PC-3 (cell line): ENCODE measurements around the gene BRD3. TPM values are rescaled to one million over a fixed set of nuclear protein-coding genes. Genes with fewer than 3 reads are reported as not detected.

Experiments
- ATAC-seq: fragments of 200-7000 bp; cut with Tn5 transposase; 2 replicates; pipeline ENCODE4 v1.9.1; 2020; ENCODE audit warnings: mild to moderate bottlenecking, moderate library complexity
- BruUV-seq: library from RNA; stranded (reverse); fragments of 400-500 nt; replicated peaks from 2 replicates; lab custom pipeline; 2021; lab: Mats Ljungman, UMichigan
- CTCF ChIA-PET: fragments of 300-600 bp; sonication (Branson Sonifier 250); formaldehyde crosslinking; loops from one replicate; lab custom pipeline; 2022; ENCODE audit warnings: antibody characterized with exemption; lab: Charles Lee
- POLR2A ChIA-PET: fragments of 300-600 bp; sonication (Branson Sonifier 250); formaldehyde crosslinking; loops from one replicate; lab custom pipeline; 2022; ENCODE audit warnings: antibody characterized with exemption; ENCODE audit not compliant: unreplicated experiment; lab: Charles Lee
- DNase-seq: peaks from one replicate; pipeline ENCODE4 v3.0.0-alpha.2; 2015
- H2AFZ ChIP-seq: fragments of 300-600 bp; sonication (generic); 2 replicates; pipeline ENCODE4 v1.6.0; 2016; ENCODE audit warnings: antibody characterized with exemption, low read length
- H3F3A ChIP-seq: fragments of 300-600 bp; sonication (generic); one replicate; pipeline ENCODE4 v1.6.0; 2017; ENCODE audit warnings: antibody characterized with exemption, low read length, control low read depth, mild to moderate bottlenecking; ENCODE audit not compliant: unreplicated experiment
- H3K27ac ChIP-seq: fragments of 300-600 bp; sonication (generic); 2 replicates; pipeline ENCODE4 v1.5.1; 2016; ENCODE audit warnings: mild to moderate bottlenecking, low read length
- H3K27me3 ChIP-seq: fragments of 300-600 bp; sonication (generic); 2 replicates; pipeline ENCODE4 v1.6.1; 2016; ENCODE audit warnings: low read length, mixed read lengths
- H3K36me3 ChIP-seq: fragments of 300-600 bp; sonication (generic); 2 replicates; pipeline ENCODE4 v1.6.1; 2016; ENCODE audit warnings: low read depth, mixed run types, low read length, mixed read lengths
- H3K4me1 ChIP-seq: fragments of 300-600 bp; sonication (generic); 2 replicates; pipeline ENCODE4 v1.5.1; 2016; ENCODE audit warnings: low read length; ENCODE audit not compliant: insufficient read depth
- H3K4me2 ChIP-seq: fragments of 300-600 bp; sonication (generic); 2 replicates; pipeline ENCODE4 v1.6.0; 2016; ENCODE audit warnings: low read length
- H3K4me3 ChIP-seq: fragments of 300-600 bp; sonication (generic); 2 replicates; pipeline ENCODE4 v1.5.1; 2016; ENCODE audit warnings: mild to moderate bottlenecking, low read length, mixed read lengths
- H3K79me2 ChIP-seq: fragments of 300-600 bp; sonication (generic); 2 replicates; pipeline ENCODE4 v1.6.1; 2017; ENCODE audit warnings: low read length, mixed read lengths
- H3K9ac ChIP-seq: fragments of 300-600 bp; sonication (generic); 2 replicates; pipeline ENCODE4 v1.6.0; 2016; ENCODE audit warnings: mild to moderate bottlenecking, low read length
- H3K9me2 ChIP-seq: fragments of 300-600 bp; sonication (generic); replicated peaks from 2 replicates; pipeline ENCODE4 v1.6.1; 2016; ENCODE audit warnings: mixed run types, low read length, mixed read lengths
- H3K9me3 ChIP-seq: fragments of 300-600 bp; sonication (generic); 2 replicates; pipeline ENCODE4 v1.6.1; 2016; ENCODE audit warnings: low read length, mixed read lengths
- H4K20me1 ChIP-seq: fragments of 300-600 bp; sonication (generic); 2 replicates; pipeline ENCODE4 v1.6.1; 2016; ENCODE audit warnings: low read length, mixed read lengths
- EZH2 ChIP-seq: fragments of 300-600 bp; sonication (generic); IDR thresholded peaks from one replicate; pipeline ENCODE4 v1.6.1; 2017; ENCODE audit warnings: antibody characterized with exemption, mild to moderate bottlenecking, low read length; ENCODE audit not compliant: unreplicated experiment
- EZH2phosphoT487 ChIP-seq: fragments of 300-600 bp; sonication (generic); IDR thresholded peaks from 2 replicates; pipeline ENCODE4 v1.6.1; 2018; ENCODE audit warnings: mild to moderate bottlenecking, antibody characterized with exemption, low read length, borderline replicate concordance
- intact Hi-C: fragments of 100-400 bp; cut with micrococcal nuclease; formaldehyde crosslinking; loops from 2 replicates; pipeline ENCODE4 v1.9.0; 2023
- total RNA-seq: library from RNA; depleted of rRNA; stranded (reverse); fragments of >200 nt; gene quantifications from 2 replicates; pipeline ENCODE4 v1.2.3, GENCODE V29; 2014
- TF ChIP-seq, protein P1 (sequence below): fragments of 300-600 bp; sonication (generic); conservative IDR thresholded peaks from 2 replicates; pipeline ENCODE4 v1.5.1; 2017; ENCODE audit warnings: antibody characterized with exemption, low read depth, mild to moderate bottlenecking, low read length

The BRD3 gene
- total RNA-seq, 1 experiment from 2014 or later: 5.5 TPM

DNA sequence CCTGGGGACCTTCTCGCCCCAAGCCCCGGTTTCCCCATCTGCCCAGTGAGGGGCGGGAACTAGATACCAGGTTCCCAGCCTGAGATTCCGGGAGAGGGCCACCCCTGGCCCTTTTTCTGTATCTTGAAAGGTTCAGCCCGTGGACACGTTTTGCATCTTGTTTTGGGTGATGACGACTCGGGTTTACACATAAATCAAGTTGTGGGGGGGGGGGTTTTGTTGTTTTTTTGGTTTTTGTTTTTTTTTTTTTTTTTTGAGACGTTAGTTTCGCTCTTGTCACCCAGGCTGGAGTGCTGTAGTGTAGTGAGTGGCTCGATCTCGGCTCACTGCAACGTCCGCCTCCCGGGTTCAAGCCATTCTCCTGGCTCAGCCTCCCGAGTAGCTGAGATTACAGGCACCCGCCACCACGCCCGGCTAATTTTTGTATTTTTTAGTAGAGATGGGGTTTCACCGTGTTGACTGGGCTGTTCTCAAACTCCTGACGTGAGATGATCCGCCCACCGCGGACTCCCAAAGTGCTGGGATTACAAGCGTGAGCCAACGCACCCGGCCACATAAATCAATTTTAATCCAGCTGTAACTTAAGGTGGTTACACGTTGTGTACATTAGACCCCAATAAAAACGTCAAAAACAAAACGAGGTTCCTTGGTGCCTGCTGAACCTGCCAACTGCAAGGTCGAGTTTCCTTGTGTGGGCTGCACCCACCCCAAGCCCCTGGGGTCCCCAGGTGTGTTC is 1.1 kb upstream of the BRD3 start:
- H3K27ac ChIP-seq: no peak overlapping the region
- ChIA-PET CTCF (no interaction called here), POLR2A (no interaction called here)
- no peaks in the 10 kb centered on the region for H3F3A ChIP-seq
- TF ChIP-seq, protein P1, sequence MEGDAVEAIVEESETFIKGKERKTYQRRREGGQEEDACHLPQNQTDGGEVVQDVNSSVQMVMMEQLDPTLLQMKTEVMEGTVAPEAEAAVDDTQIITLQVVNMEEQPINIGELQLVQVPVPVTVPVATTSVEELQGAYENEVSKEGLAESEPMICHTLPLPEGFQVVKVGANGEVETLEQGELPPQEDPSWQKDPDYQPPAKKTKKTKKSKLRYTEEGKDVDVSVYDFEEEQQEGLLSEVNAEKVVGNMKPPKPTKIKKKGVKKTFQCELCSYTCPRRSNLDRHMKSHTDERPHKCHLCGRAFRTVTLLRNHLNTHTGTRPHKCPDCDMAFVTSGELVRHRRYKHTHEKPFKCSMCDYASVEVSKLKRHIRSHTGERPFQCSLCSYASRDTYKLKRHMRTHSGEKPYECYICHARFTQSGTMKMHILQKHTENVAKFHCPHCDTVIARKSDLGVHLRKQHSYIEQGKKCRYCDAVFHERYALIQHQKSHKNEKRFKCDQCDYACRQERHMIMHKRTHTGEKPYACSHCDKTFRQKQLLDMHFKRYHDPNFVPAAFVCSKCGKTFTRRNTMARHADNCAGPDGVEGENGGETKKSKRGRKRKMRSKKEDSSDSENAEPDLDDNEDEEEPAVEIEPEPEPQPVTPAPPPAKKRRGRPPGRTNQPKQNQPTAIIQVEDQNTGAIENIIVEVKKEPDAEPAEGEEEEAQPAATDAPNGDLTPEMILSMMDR: no peak
- no peak for TF ChIP-seq EZH2phosphoT487
- no peak for TF ChIP-seq EZH2
- intact Hi-C loops: loop anchor here (1.0 to 5.0 kb wide), 3 partner anchors 30 to 68 kb away; partner anchors contain the start of genes BRD3OS and WDR5
- no peaks in the 10 kb centered on the region; the same call in 1 of the 2 replicates for H3K27me3 ChIP-seq
- H3K9me2 ChIP-seq: no peaks in the 10 kb centered on the region
- peak; percentile 6 for DNase-seq
- H3K9me3 ChIP-seq: no peaks in the 10 kb centered on the region
- H2AFZ ChIP-seq: peak overlapping the region; percentile 91
- H4K20me1 ChIP-seq: no peaks in the 10 kb centered on the region
- H3K79me2 ChIP-seq: peaks cover 33% of the 10 kb centered on the region
- ATAC-seq: peak; percentile 4; the same call in 1 of the 2 replicates
- peak overlapping the region; percentile 94 for H3K4me2 ChIP-seq
- H3K9ac ChIP-seq: peak overlapping the region; percentile 37; the same call in 1 of the 2 replicates
- BruUV-seq: no TSS peak
- H3K4me3 ChIP-seq: peak overlapping the region; percentile 84
- peaks cover 9% of the 10 kb centered on the region; the same call in 1 of the 2 replicates for H3K4me1 ChIP-seq
- no peaks in the 10 kb centered on the region for H3K36me3 ChIP-seq

DNA sequence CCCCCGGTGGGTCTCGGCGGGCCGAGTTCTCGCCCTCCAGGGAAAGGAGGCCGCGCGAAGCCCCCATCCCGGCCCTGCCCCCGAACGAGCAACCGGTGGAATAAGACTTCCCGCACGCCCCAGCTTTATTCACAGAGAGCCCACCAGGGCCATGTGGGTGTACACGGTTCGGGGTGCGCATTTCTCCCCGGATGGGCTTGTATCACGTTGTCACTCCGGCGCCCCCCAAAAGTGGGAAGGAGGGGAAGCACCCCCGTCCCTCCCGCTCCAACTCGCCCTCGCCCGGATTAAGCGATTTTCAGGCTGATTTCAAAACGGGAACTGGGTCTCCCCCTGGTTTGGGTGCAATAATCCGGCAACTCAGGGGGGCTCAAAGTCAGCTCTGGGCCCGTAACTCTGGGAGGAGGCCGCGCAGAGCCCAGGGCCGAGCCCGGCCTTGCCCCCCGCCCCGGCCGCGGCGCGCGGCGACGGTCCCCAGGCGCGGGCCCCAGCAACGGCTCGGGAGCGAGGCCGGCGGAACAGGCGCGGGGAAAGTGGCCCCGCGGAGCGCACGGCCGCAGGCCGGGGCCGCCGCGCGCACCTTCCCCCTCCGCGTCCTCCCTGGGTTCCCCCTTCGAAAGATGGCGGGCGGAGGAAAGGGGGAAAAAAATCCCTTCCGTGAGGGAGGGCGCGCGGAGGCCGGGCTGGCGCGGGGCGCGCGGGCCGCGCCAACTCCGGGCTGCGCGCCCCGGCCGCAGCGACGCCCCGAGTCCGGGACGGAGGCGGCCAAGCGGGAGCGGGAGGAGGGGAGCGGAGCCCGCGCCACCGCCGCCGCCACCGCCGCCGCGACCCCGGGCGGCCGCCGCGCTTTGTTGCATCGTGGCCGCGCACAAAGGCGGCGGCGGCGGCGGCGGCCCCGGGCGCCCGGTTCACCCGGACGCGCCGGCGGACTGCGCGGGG is 644 bp downstream of the BRD3 start:
- peak overlapping the region; percentile 99 for H3K4me2 ChIP-seq
- peak overlapping the region; percentile 89 for H3K4me3 ChIP-seq
- intact Hi-C loops: loop anchor here (5.0 kb wide), 1 partner anchor 70 kb away; the partner anchor contains the start of gene WDR5
- DNase-seq (no peak), ATAC-seq (no peak; the same call in 1 of the 2 replicates)
- peak overlapping the region; percentile 30; the same call in 1 of the 2 replicates for H2AFZ ChIP-seq
- CTCF ChIA-PET: no interaction called here
- POLR2A ChIA-PET: no interaction called here
- H3K4me1 ChIP-seq: peaks cover 9% of the 10 kb centered on the region; the same call in 1 of the 2 replicates
- H3F3A ChIP-seq: no peaks in the 10 kb centered on the region
- H3K9ac ChIP-seq: peak overlapping the region; percentile 83
- peaks cover 50% of the 10 kb centered on the region for H3K79me2 ChIP-seq
- BruUV-seq: no TSS peak
- H3K27me3 ChIP-seq: no peaks in the 10 kb centered on the region; the same call in 1 of the 2 replicates
- TF ChIP-seq EZH2 (no peak), EZH2phosphoT487 (no peak)
- TF ChIP-seq, protein P1: no peak
- no peaks in the 10 kb centered on the region for H4K20me1 ChIP-seq
- no peaks in the 10 kb centered on the region for H3K9me2 ChIP-seq
- H3K9me3 ChIP-seq: no peaks in the 10 kb centered on the region
- H3K36me3 ChIP-seq: no peaks in the 10 kb centered on the region
- no peak overlapping the region for H3K27ac ChIP-seq
